Measurements from ENCODE around the gene FOXL3. TPM values are rescaled to one million over a fixed set of nuclear protein-coding genes. Genes with fewer than 3 reads are reported as not detected.

The FOXL3 gene
- total RNA-seq, 1 experiment from 2014 or later: not detected

DNA sequence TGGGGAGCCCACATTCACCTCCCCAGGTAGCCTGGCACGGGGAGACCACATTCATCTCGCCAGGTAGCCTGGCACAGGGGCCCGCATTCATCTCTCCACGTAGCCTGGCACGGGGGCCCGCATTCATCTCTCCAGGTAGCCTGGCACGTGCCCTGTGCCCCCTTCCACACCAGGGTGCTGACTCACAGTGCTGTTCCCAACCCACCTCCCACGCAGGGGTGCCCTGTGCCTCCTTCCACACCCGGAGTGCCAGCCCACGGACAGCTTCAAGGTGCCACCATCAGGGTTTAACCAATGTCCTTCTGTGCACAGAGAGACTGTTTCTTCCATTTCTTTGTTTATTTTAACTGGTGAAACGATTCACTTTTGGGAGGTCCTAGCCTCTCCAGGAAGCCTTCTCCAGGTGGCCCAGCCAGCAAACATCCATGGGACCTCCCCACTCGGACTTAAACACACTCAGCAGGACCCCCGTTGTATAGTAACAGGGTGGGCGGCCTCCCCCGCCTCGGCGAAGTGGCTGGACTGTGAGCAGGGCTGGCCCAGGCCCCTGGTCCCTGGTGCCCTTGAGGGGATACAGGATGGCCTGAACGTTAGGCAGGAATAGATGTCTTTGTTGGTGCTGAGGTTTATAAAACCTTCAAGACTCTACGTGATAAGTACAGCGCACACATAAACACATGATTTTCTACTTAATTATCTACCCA lies 41.1 kb upstream of the FOXL3 start:
- no peak overlapping the region for H2BK15ac ChIP-seq (ENCODE audit: low read depth, low read length)
- no peak overlapping the region for H4K8ac ChIP-seq (replicated peaks; ENCODE audit: insufficient read length, low read depth, low read length)
- no CpG with 5 or more reads among the region's 20 CpGs for WGBS (ENCODE audit: extremely low coverage, insufficient read length, low lambda C conversion rate)
- TF ChIP-seq, protein P1, sequence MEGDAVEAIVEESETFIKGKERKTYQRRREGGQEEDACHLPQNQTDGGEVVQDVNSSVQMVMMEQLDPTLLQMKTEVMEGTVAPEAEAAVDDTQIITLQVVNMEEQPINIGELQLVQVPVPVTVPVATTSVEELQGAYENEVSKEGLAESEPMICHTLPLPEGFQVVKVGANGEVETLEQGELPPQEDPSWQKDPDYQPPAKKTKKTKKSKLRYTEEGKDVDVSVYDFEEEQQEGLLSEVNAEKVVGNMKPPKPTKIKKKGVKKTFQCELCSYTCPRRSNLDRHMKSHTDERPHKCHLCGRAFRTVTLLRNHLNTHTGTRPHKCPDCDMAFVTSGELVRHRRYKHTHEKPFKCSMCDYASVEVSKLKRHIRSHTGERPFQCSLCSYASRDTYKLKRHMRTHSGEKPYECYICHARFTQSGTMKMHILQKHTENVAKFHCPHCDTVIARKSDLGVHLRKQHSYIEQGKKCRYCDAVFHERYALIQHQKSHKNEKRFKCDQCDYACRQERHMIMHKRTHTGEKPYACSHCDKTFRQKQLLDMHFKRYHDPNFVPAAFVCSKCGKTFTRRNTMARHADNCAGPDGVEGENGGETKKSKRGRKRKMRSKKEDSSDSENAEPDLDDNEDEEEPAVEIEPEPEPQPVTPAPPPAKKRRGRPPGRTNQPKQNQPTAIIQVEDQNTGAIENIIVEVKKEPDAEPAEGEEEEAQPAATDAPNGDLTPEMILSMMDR (conservative IDR thresholded peaks at IDR 0.05): no peak
- H3K23me2 ChIP-seq (ENCODE audit: insufficient read length, low read depth, low read length, poor library complexity, severe bottlenecking): peaks cover 2% of the 10 kb centered on the region
- Mint-ChIP-seq H3K27ac (no peak overlapping the region; a peak in 1 of 7 replicates), H3K4me1 (no peaks in the 10 kb centered on the region), H3K36me3 (ENCODE audit: insufficient read depth in 1 of 3, low read depth in 3 of 3) (peaks cover 44 to 61% (median 54%) of the 10 kb centered on the region in 3 experiments), H3K9me3 (peaks cover 3 to 4% of the 10 kb centered on the region in 2 experiments; a peak in 3 of 5 replicates), H3K27me3 (ENCODE audit: low read depth) (no peaks in the 10 kb centered on the region), H3K4me3 (no peak overlapping the region)
- no peak overlapping the region for H3K56ac ChIP-seq (ENCODE audit: insufficient read length, low read depth, low read length)
- no peak overlapping the region for H2AFZ ChIP-seq (ENCODE audit: low read length)
- H3K4ac ChIP-seq (ENCODE audit: low read depth, low read length): no peak overlapping the region
- H3K79me2 ChIP-seq (ENCODE audit: insufficient read depth, low read length): no peaks in the 10 kb centered on the region
- H4K5ac ChIP-seq (ENCODE audit: insufficient read length, low read depth, low read length): no peak overlapping the region
- no peaks in the 10 kb centered on the region for H3K9me3 ChIP-seq (ENCODE audit: control insufficient read depth, low read depth, low read length)
- H3K4me1 ChIP-seq (ENCODE audit: insufficient read depth, low read length): no peaks in the 10 kb centered on the region
- no peaks in the 10 kb centered on the region for H3K27me3 ChIP-seq (ENCODE audit: insufficient read depth, low read length)
- DNase-seq: no peak
- no peak overlapping the region for H2AK5ac ChIP-seq (ENCODE audit: insufficient read length, low read length)
- H4K91ac ChIP-seq (ENCODE audit: insufficient read length, low read depth, low read length): no peak overlapping the region
- H3K23ac ChIP-seq (ENCODE audit: insufficient read length, low read depth, low read length): no peak overlapping the region
- no peak overlapping the region for H2BK12ac ChIP-seq (ENCODE audit: insufficient read length, low read depth, low read length)
- no peak overlapping the region for H2BK5ac ChIP-seq (ENCODE audit: insufficient read length, low read length)
- H3K79me1 ChIP-seq (ENCODE audit: insufficient read depth, low read depth, low read length, poor library complexity, severe bottlenecking): no peaks in the 10 kb centered on the region
- no peak overlapping the region for H3K18ac ChIP-seq (ENCODE audit: insufficient read length, low read depth, low read length)
- H3K14ac ChIP-seq (ENCODE audit: insufficient read depth, low read length): no peak overlapping the region
- H2BK120ac ChIP-seq (ENCODE audit: low read depth, low read length, poor library complexity, severe bottlenecking): no peak overlapping the region
- no peak overlapping the region for H3K9ac ChIP-seq (ENCODE audit: extremely low read depth, insufficient read length, low read length)
- no peak overlapping the region for H3T11ph ChIP-seq (ENCODE audit: low read length)
- no peak overlapping the region for H2BK20ac ChIP-seq (ENCODE audit: low read depth, low read length, poor library complexity, severe bottlenecking)
- no peak overlapping the region for H3K4me2 ChIP-seq (ENCODE audit: insufficient read depth, insufficient read length, low read length)
- H3K27ac ChIP-seq (ENCODE audit: insufficient read length, low read depth, low read length): no peak overlapping the region
- no peaks in the 10 kb centered on the region for H4K20me1 ChIP-seq (ENCODE audit: control insufficient read depth, insufficient read depth, insufficient read length)
